HuH-7 (cell line): ENCODE results near the gene CERS6.

Experiments
- DNase-seq: peaks from one replicate; pipeline ENCODE4 v3.0.0; 2011; ENCODE audit warnings: low spot score

Gene CERS6

GRCh38 chr2:168568476-168569267 lies 112.6 kb downstream of the CERS6 start:
- no peak for DNase-seq

GRCh38 chr2:168571061-168571460 lies 115.0 kb downstream of the CERS6 start:
- no peak for DNase-seq

GRCh38 chr2:168573128-168573903 lies 117.2 kb downstream of the CERS6 start:
- no peak for DNase-seq

GRCh38 chr2:168574856-168575630 lies 119.0 kb downstream of the CERS6 start:
- DNase-seq, result peak; percentile 17

GRCh38 chr2:168577885-168578284 lies 121.8 kb downstream of the CERS6 start:
- no peak for DNase-seq

- no peak for DNase-seq
Observed at GRCh38 chr2:168583064-168583709, 127.1 kb downstream of the CERS6 start.

- DNase-seq, result no peak
Observed at GRCh38 chr2:168583710-168584521, 127.8 kb downstream of the CERS6 start.

- no peak for DNase-seq
Observed at GRCh38 chr2:168584911-168585310, 128.8 kb downstream of the CERS6 start.

GRCh38 chr2:168585700-168586099 lies 129.6 kb downstream of the CERS6 start:
- no peak for DNase-seq

- no peak for DNase-seq
Observed at GRCh38 chr2:168587307-168587706, 131.2 kb downstream of the CERS6 start.

GRCh38 chr2:168589236-168590211 lies 133.5 kb downstream of the CERS6 start:
- no peak for DNase-seq

GRCh38 chr2:168592181-168592831 lies 136.2 kb downstream of the CERS6 start:
- DNase-seq, result no peak

GRCh38 chr2:168593713-168594112 lies 137.6 kb downstream of the CERS6 start:
- DNase-seq, result no peak

- no peak for DNase-seq
Observed at GRCh38 chr2:168594778-168595177, 138.7 kb downstream of the CERS6 start.

- DNase-seq, result no peak
Observed at GRCh38 chr2:168596881-168597655, 141.0 kb downstream of the CERS6 start.

- no peak for DNase-seq
Observed at GRCh38 chr2:168599738-168600137, 143.7 kb downstream of the CERS6 start.

GRCh38 chr2:168600949-168601348 lies 144.9 kb downstream of the CERS6 start:
- no peak for DNase-seq

GRCh38 chr2:168601741-168602140 lies 145.7 kb downstream of the CERS6 start:
- DNase-seq, result no peak

- no peak for DNase-seq
Observed at GRCh38 chr2:168602379-168602778, 146.3 kb downstream of the CERS6 start.
